TTC549 (cell line): ENCODE results near the gene ERF.

Experiments used
- FAIRE-seq: peaks from 2 replicates; lab custom pipeline; 2012; peaks lifted over from hg19 to GRCh38; lab: Jason Lieb, UNC

The ERF gene

DNA sequence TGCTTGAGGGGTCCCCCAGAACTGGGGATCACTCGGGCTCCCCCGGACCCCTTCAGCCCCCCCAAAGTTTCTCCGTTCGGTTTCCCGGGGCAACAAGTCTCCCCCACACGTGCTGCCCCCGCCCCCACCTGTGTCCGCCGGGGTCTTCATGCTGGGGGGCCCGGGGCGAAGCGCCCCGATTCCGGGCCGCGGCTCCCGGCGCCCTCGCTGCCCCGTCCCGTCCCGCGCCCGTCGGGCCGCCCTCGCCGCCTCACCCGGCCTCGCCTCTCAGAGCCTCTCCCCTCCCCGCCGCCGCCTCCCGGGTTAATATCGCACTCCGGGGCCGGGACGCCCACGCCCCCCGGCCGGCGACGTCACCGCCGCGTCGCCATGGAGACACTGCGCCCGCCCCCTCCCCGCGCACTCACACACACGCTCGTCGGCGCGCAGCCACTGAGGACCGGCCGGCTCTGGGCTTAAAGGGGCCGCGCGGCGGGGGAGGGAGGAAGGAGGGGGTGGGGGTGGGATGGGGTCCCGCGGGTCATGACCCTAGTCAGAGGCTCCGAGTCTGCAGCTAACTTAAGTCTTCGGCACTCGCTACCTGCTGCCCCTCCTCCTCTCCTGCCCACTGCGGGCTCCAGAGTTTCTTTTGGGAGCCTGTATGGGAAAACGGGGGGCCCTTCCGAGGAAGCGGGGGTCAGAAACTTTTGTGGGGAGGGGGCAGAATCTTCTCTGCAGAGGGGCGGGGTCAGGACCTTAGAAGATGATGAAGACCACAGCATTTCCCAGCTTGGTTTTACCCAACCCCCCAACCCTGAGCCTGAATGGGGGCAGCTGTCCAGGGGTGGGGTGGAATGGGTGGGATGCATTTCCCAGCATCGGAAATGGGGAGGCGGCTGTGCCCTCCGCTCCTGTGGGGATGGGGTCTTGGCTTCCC lies at the start of gene ERF:
Gene ERF (minus strand): TSS at position 279 of the 916 bp plus-strand sequence. CDS start 129 bp downstream, at position 150.
- FAIRE-seq, result no peak

- FAIRE-seq, result no peak
Measured at GRCh38 chr19:42303876-42304275, 48.9 kb upstream of the ERF start.

- FAIRE-seq, result no peak
Measured at GRCh38 chr19:42303101-42303464, 48.2 kb upstream of the ERF start.

DNA sequence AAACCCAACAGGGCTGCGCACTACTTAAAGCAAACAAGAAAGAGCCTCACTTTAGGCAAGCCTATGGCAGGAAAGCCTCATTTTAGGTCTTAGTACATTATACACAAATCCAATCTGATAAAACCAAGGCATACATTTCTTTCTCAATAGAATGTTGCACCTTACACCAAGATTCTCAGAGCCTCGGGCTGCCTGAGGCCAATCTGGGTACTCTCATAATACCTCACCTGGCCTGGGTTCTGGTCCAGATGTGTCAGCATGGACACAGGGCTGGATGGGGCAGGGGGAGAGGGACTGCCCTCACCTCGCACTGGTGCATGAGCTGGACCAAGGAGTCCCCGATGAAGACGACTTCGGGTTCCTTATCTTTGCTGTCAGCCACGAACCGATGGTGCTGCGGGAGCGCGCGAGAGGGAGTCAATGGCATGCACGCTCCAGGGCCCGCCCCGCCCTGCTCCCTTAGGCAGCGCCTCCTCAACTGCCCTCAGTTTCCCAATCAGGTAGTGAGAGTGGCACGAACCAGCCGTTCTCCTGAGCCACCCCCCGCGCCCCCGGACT lies 46.8 kb upstream of the ERF start, which contains the start of gene PRR19:
Gene PRR19 (plus strand): TSS at position 487 of the 558 bp plus-strand sequence. CDS start 7,453 bp downstream, outside the sequence.
- no peak for FAIRE-seq

DNA sequence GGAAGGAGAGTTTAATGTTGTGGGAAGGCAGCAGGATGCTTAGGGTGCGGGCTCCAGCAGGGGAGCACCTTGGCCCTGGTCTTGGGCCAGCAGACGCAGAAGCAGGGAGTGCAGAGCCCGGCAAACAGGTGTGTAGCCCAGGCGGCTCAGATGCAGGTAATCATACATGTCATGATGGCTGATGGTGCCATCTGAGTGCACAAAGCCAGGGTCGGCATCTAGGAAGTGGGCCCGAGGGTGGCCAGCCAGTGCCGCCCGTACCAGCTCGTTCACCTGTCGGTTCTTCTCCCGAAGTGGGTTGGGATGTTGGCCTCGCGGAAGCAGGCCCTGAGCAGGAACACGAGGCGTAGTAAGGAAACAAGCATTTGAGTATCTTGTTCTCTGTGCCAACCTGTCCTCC lies 42.1 kb upstream of the ERF start:
- FAIRE-seq, result no peak

DNA sequence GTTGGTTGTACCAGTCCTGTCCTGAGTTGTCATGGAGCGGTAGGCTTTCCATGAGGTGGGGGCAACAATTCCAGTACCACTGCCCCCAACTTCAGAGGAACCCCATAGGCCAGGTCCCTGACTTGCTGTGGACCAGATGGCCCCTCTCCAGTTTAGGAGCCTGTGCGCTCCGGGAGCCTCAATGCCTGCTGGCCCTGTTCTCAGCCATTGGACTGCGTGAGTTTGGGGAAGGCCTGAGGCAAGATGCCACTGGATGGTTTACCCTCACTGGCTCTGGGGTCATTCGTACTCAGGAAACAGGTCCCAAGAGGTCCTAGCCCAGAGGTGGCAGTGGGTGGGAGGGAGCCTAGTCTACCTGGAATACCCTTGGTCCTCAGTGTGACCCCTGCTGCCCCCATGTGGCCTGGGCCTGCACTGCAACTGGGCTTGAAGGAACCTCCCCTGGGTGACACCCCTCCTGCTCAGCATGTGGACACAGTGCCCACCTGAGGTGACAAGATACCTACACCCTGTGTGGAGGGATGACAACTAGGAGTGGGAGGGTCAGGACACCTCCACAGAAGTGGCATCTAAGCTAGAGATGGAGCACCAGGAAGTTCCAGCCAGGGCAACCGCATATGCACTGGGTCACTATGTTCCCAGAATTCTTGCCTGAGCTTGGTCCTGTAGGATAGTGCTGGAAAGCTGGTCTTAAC lies 41.0 kb upstream of the ERF start:
- no peak for FAIRE-seq

GRCh38 chr19:42295342-42295741 lies 40.4 kb upstream of the ERF start:
- no peak for FAIRE-seq

GRCh38 chr19:42294471-42295137 lies 39.7 kb upstream of the ERF start:
- FAIRE-seq, result no peak

DNA sequence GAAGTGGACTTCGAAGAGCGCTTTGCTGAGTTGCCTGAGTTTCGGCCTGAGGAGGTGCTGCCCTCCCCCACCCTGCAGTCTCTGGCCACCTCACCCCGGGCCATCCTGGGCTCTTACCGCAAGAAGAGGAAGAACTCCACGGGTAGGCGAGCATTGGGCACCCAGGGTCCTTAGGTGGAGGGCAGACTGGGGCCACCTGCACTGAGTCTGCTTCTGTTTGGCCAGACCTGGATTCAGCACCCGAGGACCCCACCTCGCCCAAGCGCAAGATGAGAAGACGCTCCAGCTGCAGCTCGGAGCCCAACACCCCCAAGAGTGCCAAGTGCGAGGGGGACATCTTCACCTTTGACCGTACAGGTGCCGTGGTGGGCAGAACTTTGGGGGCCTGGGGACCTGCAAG lies 39.0 kb upstream of the ERF start:
- FAIRE-seq, result no peak

GRCh38 chr19:42293540-42293939 lies 38.6 kb upstream of the ERF start:
- no peak for FAIRE-seq

DNA sequence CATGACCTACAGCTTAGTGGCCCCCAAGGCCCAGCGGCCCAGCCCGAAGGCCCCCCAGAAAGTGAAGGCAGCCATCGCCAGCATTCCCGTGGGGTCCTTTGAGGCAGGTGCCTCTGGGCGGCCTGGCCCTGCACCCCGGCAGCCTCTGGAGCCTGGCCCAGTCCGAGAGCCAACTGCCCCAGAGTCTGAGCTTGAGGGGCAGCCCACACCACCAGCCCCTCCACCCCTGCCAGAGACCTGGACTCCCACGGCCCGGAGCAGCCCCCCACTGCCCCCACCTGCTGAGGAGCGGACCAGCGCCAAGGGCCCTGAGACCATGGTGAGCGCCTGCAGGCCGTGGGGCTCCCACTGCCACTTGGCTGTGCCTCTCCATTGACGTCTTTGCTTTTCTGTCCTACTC lies 38.0 kb upstream of the ERF start:
- no peak for FAIRE-seq

DNA sequence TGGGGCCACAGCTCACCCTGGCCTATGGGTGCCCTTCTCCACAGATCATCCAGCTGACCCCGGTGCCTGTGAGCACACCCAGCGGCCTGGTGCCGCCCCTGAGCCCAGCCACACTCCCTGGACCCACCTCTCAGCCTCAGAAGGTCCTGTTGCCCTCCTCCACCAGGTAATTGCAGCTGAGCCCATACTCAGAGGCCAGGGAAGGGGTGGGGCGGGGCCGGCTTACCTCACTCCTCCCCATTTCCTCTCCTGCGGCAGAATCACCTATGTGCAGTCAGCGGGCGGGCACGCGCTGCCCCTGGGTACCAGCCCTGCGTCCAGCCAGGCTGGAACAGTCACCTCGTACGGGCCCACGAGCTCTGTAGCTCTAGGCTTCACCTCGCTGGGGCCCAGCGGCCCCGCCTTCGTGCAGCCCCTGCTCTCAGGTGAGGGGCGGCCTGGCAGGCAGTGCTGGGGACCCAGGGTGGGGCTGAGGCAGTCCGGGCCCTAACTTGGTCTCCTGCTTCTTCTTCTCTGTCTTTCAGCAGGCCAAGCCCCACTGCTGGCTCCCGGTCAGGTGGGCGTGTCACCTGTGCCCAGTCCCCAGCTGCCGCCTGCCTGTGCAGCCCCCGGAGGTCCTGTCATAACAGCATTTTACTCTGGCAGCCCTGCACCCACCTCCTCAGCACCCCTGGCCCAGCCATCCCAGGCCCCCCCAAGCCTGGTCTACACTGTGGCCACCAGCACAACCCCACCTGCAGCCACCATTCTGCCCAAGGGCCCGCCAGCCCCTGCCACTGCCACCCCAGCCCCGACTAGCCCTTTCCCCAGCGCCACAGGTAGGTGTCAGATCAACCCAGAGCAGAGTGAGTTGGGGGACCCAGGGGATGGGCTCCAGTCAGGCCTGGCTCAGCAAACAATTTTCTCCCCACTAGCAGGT lies 37.4 kb upstream of the ERF start:
- FAIRE-seq, result no peak

DNA sequence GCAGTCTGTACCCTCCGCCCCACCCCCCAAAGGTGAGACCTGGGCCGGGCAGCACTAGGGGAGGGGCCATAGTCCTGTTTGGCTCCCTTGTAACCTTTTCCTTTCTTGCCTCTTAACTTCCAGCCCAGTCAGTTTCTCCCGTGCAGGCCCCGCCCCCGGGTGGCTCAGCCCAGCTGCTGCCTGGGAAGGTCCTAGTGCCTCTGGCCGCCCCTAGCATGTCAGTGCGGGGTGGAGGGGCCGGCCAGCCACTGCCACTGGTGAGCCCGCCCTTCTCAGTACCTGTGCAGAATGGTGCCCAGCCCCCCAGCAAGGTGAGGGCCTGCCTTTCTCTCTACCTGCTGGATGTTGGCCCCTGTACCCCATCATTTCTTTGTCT lies 36.5 kb upstream of the ERF start:
- FAIRE-seq, result no peak

DNA sequence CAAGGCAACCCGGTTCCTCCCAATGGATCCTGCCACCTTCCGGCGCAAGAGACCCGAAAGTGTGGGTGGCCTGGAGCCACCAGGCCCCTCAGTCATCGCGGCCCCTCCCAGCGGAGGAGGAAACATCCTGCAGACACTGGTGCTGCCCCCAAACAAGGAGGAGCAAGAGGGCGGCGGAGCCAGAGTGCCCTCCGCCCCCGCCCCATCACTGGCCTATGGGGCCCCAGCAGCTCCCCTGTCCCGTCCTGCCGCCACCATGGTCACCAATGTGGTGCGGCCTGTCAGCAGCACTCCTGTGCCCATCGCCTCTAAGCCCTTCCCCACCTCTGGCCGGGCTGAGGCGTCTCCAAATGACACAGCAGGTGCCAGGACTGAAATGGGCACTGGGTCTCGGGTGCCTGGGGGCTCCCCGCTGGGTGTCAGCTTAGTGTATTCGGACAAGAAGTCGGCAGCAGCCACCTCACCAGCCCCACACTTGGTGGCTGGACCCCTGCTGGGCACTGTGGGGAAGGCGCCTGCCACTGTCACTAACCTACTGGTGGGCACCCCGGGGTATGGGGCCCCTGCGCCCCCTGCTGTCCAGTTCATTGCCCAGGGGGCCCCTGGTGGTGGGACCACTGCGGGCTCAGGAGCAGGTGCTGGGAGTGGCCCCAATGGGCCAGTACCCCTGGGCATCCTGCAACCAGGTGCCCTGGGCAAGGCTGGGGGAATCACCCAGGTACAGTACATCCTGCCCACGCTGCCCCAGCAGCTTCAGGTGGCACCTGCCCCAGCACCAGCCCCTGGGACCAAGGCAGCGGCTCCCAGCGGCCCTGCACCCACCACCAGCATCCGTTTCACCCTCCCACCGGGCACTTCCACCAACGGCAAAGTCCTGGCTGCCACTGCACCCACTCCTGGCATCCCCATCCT lies 35.9 kb upstream of the ERF start:
- FAIRE-seq, result no peak

DNA sequence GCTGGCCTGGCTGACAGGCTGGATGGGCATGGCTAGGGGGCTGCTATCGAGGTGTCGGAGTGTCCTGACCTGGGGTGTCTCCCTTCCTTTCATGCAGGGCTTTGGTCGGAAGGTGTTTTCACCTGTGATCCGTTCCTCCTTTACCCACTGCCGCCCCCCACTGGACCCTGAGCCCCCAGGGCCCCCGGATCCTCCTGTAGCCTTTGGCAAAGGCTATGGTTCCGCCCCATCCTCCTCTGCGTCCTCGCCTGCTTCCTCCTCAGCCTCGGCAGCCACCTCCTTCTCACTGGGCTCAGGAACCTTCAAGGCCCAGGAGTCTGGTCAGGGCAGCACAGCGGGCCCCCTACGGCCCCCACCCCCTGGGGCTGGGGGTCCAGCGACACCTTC lies 35.2 kb upstream of the ERF start:
- no peak for FAIRE-seq

DNA sequence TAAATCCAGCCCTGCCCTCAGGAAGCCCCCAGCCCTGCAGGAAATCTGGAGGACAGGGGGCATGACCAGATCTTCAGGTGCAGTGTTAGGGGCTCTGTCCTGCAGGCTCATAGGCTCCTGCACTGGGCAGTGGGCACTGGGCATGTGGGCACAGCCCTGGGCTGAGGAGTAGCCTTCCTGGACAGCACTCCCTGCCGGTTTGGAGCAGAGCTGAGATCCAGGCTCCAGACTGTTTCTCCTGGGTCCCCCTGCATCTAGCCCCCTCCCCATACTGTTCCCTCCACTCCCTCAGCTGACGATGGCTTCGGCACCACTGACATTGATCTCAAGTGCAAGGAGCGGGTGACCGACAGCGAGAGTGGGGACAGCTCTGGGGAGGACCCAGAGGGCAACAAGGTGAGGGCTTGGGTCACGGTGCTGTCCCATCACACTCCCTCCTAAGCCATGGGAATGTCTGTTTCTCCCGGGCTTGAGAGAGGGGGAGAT lies 34.7 kb upstream of the ERF start:
- no peak for FAIRE-seq

- no peak for FAIRE-seq
Measured at GRCh38 chr19:42288881-42289555, 34.1 kb upstream of the ERF start.

DNA sequence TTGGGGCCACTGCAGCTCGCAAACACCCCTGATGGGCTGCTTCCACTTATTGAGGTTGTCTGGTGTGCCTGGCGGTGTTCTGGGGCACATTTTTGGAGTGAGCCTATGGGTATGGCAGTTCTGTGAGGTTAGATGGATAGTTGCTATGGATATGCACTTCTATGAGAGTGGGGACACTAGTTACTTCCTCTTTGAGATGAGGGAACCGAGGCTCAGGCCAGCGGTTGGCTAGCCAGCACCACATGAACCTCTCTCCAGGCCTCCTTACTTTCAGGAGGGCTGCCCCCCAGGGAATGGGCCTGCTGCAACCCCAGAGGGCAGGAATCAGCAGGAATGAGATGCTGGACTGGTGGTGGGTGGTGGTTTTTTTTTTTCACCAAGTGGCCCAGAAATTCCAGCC lies 33.5 kb upstream of the ERF start:
- FAIRE-seq, result no peak

- no peak for FAIRE-seq
Measured at GRCh38 chr19:42287827-42288107, 32.8 kb upstream of the ERF start.
